ENCODE measurements around the gene PRKG1.

DNA sequence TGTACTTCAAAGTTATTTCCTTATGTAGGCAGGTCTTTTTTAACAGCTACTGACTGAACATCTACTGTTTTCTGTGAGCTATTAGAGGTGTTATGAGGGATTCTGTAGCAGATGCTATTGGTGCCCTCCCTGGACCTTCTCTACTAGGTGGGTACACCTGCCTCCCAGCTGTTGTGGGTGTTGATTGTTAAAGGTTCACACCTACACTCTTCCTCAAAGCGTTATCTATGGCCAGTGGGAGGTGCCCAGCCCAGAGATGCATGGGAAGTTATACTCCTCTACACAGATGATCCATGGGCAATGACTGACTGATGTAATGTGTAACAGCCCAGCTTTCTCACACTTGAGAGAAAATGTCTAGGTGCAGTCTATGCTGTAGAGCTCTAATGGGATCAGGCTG is 127.7 kb downstream of the PRKG1 start:
- TF ChIP-seq, protein P1, sequence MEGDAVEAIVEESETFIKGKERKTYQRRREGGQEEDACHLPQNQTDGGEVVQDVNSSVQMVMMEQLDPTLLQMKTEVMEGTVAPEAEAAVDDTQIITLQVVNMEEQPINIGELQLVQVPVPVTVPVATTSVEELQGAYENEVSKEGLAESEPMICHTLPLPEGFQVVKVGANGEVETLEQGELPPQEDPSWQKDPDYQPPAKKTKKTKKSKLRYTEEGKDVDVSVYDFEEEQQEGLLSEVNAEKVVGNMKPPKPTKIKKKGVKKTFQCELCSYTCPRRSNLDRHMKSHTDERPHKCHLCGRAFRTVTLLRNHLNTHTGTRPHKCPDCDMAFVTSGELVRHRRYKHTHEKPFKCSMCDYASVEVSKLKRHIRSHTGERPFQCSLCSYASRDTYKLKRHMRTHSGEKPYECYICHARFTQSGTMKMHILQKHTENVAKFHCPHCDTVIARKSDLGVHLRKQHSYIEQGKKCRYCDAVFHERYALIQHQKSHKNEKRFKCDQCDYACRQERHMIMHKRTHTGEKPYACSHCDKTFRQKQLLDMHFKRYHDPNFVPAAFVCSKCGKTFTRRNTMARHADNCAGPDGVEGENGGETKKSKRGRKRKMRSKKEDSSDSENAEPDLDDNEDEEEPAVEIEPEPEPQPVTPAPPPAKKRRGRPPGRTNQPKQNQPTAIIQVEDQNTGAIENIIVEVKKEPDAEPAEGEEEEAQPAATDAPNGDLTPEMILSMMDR (IDR thresholded peaks at IDR 0.05; ENCODE audit: low read depth, low read length, poor library complexity, severe bottlenecking) = no peak
- no peak for TF ChIP-seq EZH2phosphoT487 (IDR thresholded peaks at IDR 0.05; ENCODE audit: borderline replicate concordance, low read length)
